K562 treated with DMSO at 1 percent for 4 hours (cell line): ENCODE data around the gene GPR148. TPM values are rescaled to one million over a fixed set of nuclear protein-coding genes. Genes with fewer than 3 reads are reported as not detected.

Experiments
- total RNA-seq: library from RNA; unstranded; fragments of 300-600 nt; gene quantifications from 2 replicates; pipeline ENCODE4 v1.2.3, GENCODE V29; 2022; ENCODE audit not compliant: insufficient read depth

Gene GPR148
- not detected in 2 replicates for total RNA-seq

GRCh38 chr2:130728549-130729316 lies at the start of gene GPR148:
GPR148 (plus strand) TSS chr2:130729070; CDS start chr2:130729152, 82 bp downstream.

GRCh38 chr2:130755256-130756052 lies 26.6 kb downstream of the GPR148 start, which contains the start of gene AMER3:
AMER3 (plus strand) TSS chr2:130755540; CDS start chr2:130762073, 6,533 bp downstream.

Other genes starting within 250 kb of the GPR148 start
- gene POTEI, start 219.7 kb upstream of the GPR148 start, total RNA-seq = not detected in 2 replicates
- not detected in 2 replicates for gene CFC1B, start 207.8 kb upstream of the GPR148 start, total RNA-seq
- not detected in 2 replicates for gene CFC1, start 129.5 kb upstream of the GPR148 start, total RNA-seq
- gene POTEJ, start 117.6 kb upstream of the GPR148 start, total RNA-seq = not detected in 2 replicates
- gene AMER3, start 26.5 kb downstream of the GPR148 start, total RNA-seq = not detected in 2 replicates
- not detected in 2 replicates for gene ARHGEF4, start 107.8 kb downstream of the GPR148 start, total RNA-seq